Activated CD4-positive, alpha-beta T cell treated with anti-CD3 and anti-CD28 coated beads for 1 hour (primary cell): Measurements from ENCODE around the gene RBM20.

Source experiments
- DNase-seq: peaks from one replicate; pipeline ENCODE4 v3.0.0-alpha.2; 2020

The RBM20 gene

GRCh38 chr10:110813743-110814472 is 169.8 kb downstream of the RBM20 start:
- no peak for DNase-seq

DNA sequence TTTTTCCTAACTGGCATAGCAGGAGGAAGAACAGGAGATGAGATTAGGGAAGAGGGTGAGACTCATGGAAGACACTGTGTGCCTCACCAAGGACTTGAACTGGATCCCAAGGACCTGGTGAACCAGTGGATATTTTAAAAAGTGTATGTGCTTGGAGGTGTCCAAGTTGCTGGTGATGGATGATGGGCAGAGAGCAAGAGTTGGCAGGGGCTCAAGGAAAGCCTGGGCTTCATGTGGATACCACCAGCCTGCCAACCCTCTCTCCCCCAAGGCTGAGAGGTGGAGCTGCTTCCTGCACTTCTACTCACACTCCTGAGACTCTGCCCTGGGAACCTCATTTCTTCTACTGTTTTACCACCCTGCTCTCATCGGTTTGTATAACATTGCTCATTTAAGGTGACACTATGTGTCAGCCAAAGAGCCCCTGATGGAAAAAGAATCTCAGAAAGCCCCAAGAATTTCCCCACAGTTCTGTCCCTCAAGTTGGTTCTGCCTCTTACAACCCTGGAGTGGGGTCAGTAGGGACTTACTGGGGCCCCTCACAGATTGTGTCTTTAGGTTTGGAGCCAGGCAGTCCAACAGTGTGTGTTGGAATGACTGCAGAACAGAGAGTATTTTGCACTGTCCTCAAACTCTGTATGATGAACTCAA is 171.3 kb downstream of the RBM20 start:
- DNase-seq = no peak

- DNase-seq = no peak
These were observed 173.5 kb downstream of the RBM20 start for GRCh38 chr10:110817614-110818013.

GRCh38 chr10:110818311-110819256 is 174.4 kb downstream of the RBM20 start:
- DNase-seq = no peak

GRCh38 chr10:110820321-110820814 is 176.2 kb downstream of the RBM20 start:
- DNase-seq = no peak

DNA sequence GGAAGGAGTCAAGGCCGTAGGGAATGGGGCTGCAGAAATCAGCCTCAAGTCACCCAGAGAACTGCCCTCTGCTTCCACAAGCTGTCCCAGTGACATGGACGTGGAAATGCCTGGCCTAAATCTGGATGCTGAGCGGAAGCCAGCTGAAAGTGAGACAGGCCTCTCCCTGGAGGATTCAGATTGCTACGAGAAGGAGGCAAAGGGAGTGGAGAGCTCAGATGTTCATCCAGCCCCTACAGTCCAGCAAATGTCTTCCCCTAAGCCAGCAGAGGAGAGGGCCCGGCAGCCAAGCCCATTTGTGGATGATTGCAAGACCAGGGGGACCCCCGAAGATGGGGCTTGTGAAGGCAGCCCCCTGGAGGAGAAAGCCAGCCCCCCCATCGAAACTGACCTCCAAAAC is 177.4 kb downstream of the RBM20 start:
- no peak for DNase-seq

- DNase-seq = no peak
These were observed 178.0 kb downstream of the RBM20 start for GRCh38 chr10:110822035-110822711.

DNA sequence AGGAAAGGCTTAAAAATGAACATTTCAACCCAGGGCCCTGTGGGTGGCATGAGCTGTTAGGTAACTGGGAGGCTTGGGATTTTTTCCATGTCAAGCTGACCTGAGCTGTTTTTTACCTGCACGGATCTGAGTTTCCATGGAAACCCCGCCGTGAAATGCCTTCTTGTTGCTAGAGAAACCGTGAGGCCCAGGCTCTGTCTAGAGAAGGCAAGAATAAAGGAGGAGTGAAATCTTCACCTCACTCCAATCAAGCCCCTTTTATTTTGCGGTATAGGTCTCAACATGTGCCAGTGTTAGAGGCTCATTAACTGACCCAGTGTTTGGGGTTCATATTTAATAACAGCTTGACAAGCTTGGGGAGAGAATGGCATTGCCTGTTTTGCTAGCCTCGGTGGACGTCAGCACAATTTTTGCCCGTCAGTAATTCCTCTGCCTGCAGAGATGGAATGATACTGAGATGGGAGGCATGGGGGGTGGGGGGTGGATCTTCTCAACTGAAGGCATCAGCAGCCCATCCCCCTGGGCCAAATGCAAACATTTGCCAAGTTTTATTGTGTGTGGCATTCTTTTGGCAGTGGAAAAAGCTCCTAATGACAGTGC is 178.7 kb downstream of the RBM20 start:
- no peak for DNase-seq

DNA sequence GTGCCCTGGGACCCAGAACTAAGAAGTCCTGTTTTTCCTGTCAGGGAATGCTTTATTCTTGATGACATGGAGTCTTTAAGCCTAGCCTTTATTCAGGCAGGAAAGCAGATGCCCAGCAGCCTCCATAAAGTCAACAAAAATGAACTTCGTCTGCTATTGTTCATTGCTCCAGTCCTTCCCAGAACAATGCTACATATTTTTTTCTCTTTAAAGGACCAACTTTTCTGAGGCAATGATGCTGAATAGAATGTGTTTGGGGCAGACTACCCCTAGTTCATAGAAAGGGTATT is 180.0 kb downstream of the RBM20 start:
- no peak for DNase-seq

GRCh38 chr10:110824660-110825059 is 180.5 kb downstream of the RBM20 start:
- DNase-seq = no peak

- DNase-seq = no peak
These were observed 181.4 kb downstream of the RBM20 start for GRCh38 chr10:110825508-110825907.

DNA sequence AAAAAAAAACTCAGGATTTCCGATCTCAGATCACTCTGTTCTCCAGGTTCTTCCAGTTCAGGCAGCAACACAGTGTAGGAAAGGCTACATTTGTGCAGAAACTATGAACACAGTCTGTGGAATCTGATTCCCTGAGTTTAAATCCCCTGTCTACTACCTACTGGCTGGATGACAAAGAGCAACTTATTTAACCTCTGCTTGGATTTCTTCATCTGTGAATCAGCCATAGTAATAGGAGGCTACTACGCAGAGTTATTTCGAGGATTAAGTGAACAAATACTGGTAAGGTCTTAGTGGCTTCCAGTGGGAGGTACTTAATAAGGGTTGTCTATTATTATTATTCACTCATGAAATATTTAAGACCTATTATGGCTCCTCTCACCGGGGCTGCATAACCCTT is 183.3 kb downstream of the RBM20 start:
- DNase-seq = no peak

DNA sequence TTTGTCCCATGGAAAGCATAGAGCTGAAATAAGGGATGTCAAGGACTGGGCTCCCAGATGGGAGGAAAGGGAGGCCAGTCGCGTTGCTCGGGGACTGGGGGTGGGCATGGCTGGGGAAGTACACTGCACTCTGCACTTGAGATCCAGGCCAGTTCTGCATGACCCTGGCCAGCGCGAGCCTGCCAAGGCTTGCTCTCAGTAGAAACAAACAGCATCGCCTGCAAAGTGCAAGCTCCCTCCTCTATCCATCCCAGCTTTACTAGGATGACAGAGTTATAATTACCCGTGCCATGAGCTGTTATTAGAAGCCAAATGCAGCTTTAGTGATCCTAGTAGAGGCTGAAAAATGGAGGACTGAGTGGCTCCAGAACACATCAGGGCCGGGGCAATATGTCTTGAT is 183.7 kb downstream of the RBM20 start:
- DNase-seq = no peak

DNA sequence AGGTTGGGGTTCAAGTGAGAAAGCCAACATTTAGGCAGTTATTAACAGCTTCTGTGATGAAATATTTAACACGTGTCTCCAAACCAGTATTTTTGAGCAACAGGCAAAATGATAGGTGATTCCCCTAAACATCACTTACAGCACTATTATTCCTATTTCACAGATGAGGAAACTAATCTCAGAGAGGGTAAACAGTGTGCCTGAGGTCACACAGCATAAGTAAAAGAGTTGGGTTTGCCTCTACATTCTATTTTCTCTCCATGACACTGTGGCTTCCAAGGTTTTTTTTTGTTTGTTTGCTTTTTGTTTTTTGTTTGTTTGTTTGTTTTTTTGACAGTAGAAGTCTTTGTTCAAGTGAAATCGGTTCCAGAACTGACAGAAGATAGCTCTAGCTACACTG is 184.4 kb downstream of the RBM20 start:
- DNase-seq = no peak

- no peak for DNase-seq
These were observed 185.7 kb downstream of the RBM20 start for GRCh38 chr10:110829721-110830410.

DNA sequence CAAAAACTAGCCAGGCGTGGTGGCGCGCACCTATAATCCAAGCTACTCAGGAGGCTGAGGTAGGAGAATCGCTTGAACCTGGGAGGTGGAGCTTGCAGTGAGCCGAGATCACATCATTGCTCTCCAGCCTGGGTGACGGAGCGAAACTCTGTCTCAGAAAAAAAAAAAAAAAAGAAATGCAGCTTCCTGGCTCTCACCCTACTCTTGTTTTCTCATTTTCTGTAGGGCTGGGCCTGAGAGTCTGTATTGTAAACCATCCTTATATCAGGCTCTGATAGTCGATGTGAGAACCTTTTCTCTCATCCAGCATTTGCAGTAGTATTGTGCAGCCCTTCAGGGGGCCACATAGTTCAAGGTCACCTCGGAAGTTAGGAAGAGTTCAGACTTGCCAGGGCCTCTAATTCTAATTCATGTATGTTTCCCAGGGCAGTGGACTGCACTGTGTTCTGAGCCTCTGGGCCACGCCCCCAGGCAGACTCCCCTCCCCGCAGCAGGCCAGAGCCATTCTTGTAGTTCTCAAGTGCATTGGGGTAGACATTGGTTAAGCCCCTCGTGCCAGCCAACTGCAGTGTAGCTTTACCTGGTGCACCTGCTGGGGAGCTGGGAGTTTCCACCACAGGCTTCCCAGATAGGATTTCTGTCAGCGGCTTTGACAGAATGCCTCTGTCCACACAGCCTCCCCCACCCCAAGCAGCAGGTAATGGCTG is 189.3 kb downstream of the RBM20 start:
- DNase-seq = no peak

DNA sequence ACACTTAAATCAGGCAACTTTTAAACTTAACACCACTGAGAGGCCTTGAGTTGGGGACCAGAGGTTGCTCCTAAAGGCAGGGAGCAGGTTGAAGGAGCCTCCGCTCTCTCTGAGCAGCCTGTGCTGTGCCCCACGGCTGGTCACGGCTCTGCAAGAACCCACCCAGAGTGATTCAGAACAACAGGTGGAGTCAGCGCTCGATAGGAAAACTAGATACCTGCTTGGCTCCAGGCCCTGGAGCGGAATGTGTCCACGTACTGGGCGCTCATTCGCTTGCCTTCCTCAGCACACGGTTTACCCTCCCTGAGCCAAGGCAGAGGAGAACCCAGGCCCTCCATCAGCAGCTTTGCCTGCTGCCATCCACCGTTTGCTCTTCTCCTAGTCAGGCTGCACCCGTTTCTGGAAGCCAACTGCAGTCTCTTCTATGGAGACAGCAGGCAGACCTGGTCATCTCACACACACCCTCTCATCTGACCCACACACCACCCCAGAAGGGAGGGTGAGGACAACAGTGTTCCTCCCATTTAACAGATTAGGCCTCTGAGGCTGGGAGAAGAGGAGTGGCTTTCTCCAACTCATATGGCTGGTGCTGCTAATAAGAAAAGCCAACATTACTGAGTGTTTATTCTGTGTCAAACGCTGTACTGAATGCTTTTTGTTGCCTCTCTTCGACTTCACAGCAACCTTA is 189.9 kb downstream of the RBM20 start:
- no peak for DNase-seq

DNA sequence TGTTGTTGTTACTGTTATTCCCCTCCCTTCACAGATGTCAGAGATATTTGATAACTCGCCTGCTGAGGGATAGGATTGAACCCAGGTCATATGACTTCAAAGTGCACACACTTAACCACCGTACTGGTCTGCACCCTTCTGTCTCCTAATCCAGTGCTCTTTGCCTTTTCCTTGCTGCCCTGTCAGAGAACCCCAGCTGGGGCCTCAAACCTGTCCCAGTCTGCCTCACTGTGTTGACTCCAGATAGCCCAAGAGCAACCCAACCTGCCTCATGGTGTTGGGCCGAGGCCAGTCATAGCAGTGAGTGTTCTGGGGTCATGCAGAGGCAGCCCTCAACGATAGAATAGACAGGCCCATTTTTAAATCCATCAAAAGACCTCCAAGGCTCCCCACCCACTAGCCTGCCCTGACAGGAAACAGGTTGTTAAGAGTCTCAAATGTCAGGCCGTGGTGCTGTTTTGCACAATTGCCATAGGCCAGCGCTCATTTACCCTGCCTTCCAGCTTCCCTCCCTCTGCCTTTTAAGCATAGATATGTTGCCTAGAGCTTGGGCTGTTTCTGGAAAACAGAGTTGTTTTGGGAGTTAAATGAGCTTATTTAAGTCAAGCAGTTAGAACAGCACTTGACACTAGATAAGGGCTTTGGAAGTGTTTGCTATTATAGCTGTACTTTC is 190.6 kb downstream of the RBM20 start:
- DNase-seq = no peak

DNA sequence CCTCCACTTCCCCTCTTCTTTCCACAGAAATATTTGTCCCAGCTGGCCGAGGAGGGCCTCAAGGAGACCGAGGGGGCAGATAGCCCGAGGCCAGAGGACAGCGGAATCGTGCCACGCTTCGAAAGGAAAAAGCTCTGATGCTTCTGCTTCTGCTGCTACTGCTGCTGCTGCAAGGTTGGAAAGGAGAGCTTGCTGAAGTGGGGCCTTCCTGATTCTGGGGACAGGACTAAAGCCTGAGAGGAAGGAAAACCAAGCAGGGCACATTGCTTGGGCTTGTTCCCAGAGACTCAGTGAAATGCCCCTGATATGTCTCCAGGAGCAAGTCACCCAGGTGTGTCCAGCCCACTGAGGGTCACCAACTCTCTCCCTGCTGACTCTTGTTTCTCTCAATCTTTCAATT is 191.7 kb downstream of the RBM20 start:
- DNase-seq = no peak

DNA sequence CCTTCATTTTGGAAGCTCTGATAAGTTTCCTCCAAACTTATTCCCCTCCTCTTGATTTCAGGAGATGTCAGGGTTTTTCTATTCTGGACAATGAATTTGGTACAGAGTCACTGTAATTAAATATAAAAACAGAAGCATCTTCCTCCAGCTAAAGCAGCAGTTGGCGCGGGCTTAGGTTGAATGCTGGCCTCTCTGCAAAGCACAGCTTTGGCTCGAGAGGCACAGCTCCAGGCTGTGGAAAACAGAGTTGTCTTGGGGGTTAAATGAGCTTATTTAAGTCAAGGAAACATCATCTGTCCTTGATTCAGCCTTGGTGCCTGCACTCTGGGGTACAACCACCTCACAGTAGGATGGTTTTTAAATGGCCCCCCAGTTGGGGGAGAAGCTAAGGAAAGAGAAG is 192.6 kb downstream of the RBM20 start:
- DNase-seq = no peak
